ENCODE results near the gene TIMM10B.

The TIMM10B gene

GRCh38 chr11:6473451-6474412 is 7.6 kb upstream of the TIMM10B start, which contains the start of gene TRIM3:
Gene TRIM3, minus strand, starts transcription at chr11:6473941. Its CDS starts 8,246 bp downstream, at chr11:6465695.
- peak; percentile 91 for DNase-seq

GRCh38 chr11:6474413-6474792 is 6.9 kb upstream of the TIMM10B start:
- DNase-seq: no peak

GRCh38 chr11:6474806-6475500 is 6.3 kb upstream of the TIMM10B start:
- DNase-seq: no peak

GRCh38 chr11:6475936-6476335 is 5.4 kb upstream of the TIMM10B start:
- no peak for DNase-seq

GRCh38 chr11:6476571-6476970 is 4.7 kb upstream of the TIMM10B start:
- DNase-seq: no peak

- no peak for DNase-seq
Observed at GRCh38 chr11:6480299-6480914, 894 bp upstream of the TIMM10B start.

GRCh38 chr11:6481924-6482275 is 599 bp downstream of the TIMM10B start:
- DNase-seq: no peak

- DNase-seq: no peak
Observed at GRCh38 chr11:6482441-6482840, 1.1 kb downstream of the TIMM10B start.

- no peak for DNase-seq
Observed at GRCh38 chr11:6483015-6483414, 1.7 kb downstream of the TIMM10B start.

GRCh38 chr11:6485661-6486060 is 4.4 kb downstream of the TIMM10B start:
- DNase-seq: no peak

GRCh38 chr11:6486256-6486655 is 5.0 kb downstream of the TIMM10B start:
- DNase-seq: no peak

- no peak for DNase-seq
Observed at GRCh38 chr11:6486938-6487337, 5.6 kb downstream of the TIMM10B start.

GRCh38 chr11:6488342-6488741 is 7.0 kb downstream of the TIMM10B start:
- DNase-seq: no peak

GRCh38 chr11:6488821-6489220 is 7.5 kb downstream of the TIMM10B start:
- DNase-seq: no peak

- DNase-seq: no peak
Observed at GRCh38 chr11:6489306-6489705, 8.0 kb downstream of the TIMM10B start.

GRCh38 chr11:6497069-6497839 is 16.0 kb downstream of the TIMM10B start, which contains the start of gene DNHD1:
Gene DNHD1, plus strand, starts transcription at chr11:6497280. Its CDS starts 936 bp downstream, at chr11:6498216.
- no peak for DNase-seq

- no peak for DNase-seq
Observed at GRCh38 chr11:6498121-6498520, 16.8 kb downstream of the TIMM10B start.

- DNase-seq: no peak
Observed at GRCh38 chr11:6498544-6498943, 17.2 kb downstream of the TIMM10B start.

GRCh38 chr11:6502382-6502781 is 21.1 kb downstream of the TIMM10B start:
- no peak for DNase-seq

- no peak for DNase-seq
Observed at GRCh38 chr11:6504166-6504565, 22.9 kb downstream of the TIMM10B start.

GRCh38 chr11:6505577-6506240 is 24.4 kb downstream of the TIMM10B start:
- DNase-seq: peak in 1 of 2 donors; percentile 62

- no peak for DNase-seq
Observed at GRCh38 chr11:6516865-6517264, 35.6 kb downstream of the TIMM10B start.
